WTC11 (cell line): ENCODE measurements around the gene FSTL4. TPM values are rescaled to one million over a fixed set of nuclear protein-coding genes. Genes with fewer than 3 reads are reported as not detected.

Source experiments
- ATAC-seq: fragments of 200-7000 bp; cut with Tn5 transposase; 2 replicates; pipeline ENCODE4 v1.10.0; 2021; ENCODE audit warnings: mild to moderate bottlenecking, moderate library complexity
- CTCF ChIA-PET: fragments of 300-600 bp; sonication (Branson Sonifier 250); formaldehyde crosslinking; loops from one replicate; lab custom pipeline; 2021; ENCODE audit warnings: antibody characterized with exemption; lab: Charles Lee
- POLR2A ChIA-PET: fragments of 350-600 bp; sonication (Branson Sonifier 250); formaldehyde crosslinking; loops from one replicate; lab custom pipeline; 2021; ENCODE audit warnings: antibody characterized with exemption; lab: Charles Lee
- DNase-seq: peaks from one replicate; pipeline ENCODE4 v3.0.0; 2021; ENCODE audit warnings: low spot score
- H3K27ac Mint-ChIP-seq: 2 replicates; pipeline ENCODE4 v1.8.0; 2021; ENCODE audit warnings: mixed read lengths
- H3K27me3 Mint-ChIP-seq: 2 replicates; pipeline ENCODE4 v1.8.0; 2021; ENCODE audit warnings: low read depth, mild to moderate bottlenecking, moderate library complexity, mixed read lengths
- H3K36me3 Mint-ChIP-seq: 2 replicates; pipeline ENCODE4 v1.8.0; 2021; ENCODE audit warnings: mixed read lengths
- H3K4me1 Mint-ChIP-seq: 2 replicates; pipeline ENCODE4 v1.8.0; 2022; ENCODE audit warnings: mixed read lengths
- H3K4me3 Mint-ChIP-seq: 2 replicates; pipeline ENCODE4 v1.8.0; 2021; ENCODE audit warnings: mild to moderate bottlenecking, moderate library complexity, mixed read lengths
- H3K9me3 Mint-ChIP-seq: 2 replicates; pipeline ENCODE4 v1.8.0; 2021; ENCODE audit warnings: mixed read lengths
- ATF1 ChIP-seq: sonication (generic); formaldehyde crosslinking; IDR thresholded peaks from 2 replicates; pipeline ENCODE4 v1.8.1; 2023; ENCODE audit warnings: mild to moderate bottlenecking, moderate library complexity, missing genetic modification reagents
- CREM ChIP-seq: sonication (generic); formaldehyde crosslinking; IDR thresholded peaks from 2 replicates; pipeline ENCODE4 v1.8.1; 2022; ENCODE audit warnings: mild to moderate bottlenecking, missing genetic modification reagents, moderate library complexity
- JAZF1 ChIP-seq: fragments of 250-450 bp; sonication (Bioruptor Pico); IDR thresholded peaks from 2 replicates; pipeline ENCODE4 v1.9.0; 2021; ENCODE audit warnings: moderate library complexity, mild to moderate bottlenecking, inconsistent platforms
- NFATC4 ChIP-seq: fragments of 250-450 bp; sonication (Bioruptor Pico); IDR thresholded peaks from 2 replicates; pipeline ENCODE4 v1.9.0; 2021; ENCODE audit warnings: mild to moderate bottlenecking
- NR1H2 ChIP-seq: sonication (generic); formaldehyde crosslinking; IDR thresholded peaks from 2 replicates; pipeline ENCODE4 v1.9.0; 2021; ENCODE audit warnings: mild to moderate bottlenecking, moderate library complexity, missing genetic modification reagents
- RELA ChIP-seq: sonication (generic); formaldehyde crosslinking; IDR thresholded peaks from 2 replicates; pipeline ENCODE4 v1.8.1; 2022; ENCODE audit warnings: missing genetic modification reagents, mild to moderate bottlenecking, borderline replicate concordance
- RORB ChIP-seq: fragments of 250-450 bp; sonication (Bioruptor Pico); IDR thresholded peaks from 2 replicates; pipeline ENCODE4 v1.9.0; 2021; ENCODE audit warnings: mild to moderate bottlenecking
- SOX15 ChIP-seq: fragments of 250-450 bp; sonication (Bioruptor Pico); IDR thresholded peaks from 2 replicates; pipeline ENCODE4 v1.9.0; 2021; ENCODE audit warnings: mild to moderate bottlenecking
- TCF7 ChIP-seq: sonication (generic); formaldehyde crosslinking; IDR thresholded peaks from 2 replicates; pipeline ENCODE4 v1.8.0; 2022; ENCODE audit warnings: mild to moderate bottlenecking, low read depth, missing genetic modification reagents, moderate library complexity
- TEAD1 ChIP-seq: sonication (generic); formaldehyde crosslinking; IDR thresholded peaks from 2 replicates; pipeline ENCODE4 v1.8.0; 2022; ENCODE audit warnings: mild to moderate bottlenecking, missing genetic modification reagents
- ZNF232 ChIP-seq: sonication (generic); formaldehyde crosslinking; IDR thresholded peaks from 2 replicates; pipeline ENCODE4 v1.8.0; 2022; ENCODE audit warnings: mild to moderate bottlenecking, missing genetic modification reagents
- ZNF396 ChIP-seq: fragments of 250-450 bp; sonication (Bioruptor Pico); IDR thresholded peaks from 2 replicates; pipeline ENCODE4 v1.8.0; 2021; ENCODE audit warnings: mild to moderate bottlenecking, moderate library complexity, borderline replicate concordance
- total RNA-seq: library from RNA; stranded (reverse); gene quantifications from 3 replicates; pipeline ENCODE4 v1.2.3, GENCODE V29; 2021
- TF ChIP-seq, protein P1 (sequence below): sonication (generic); formaldehyde crosslinking; conservative IDR thresholded peaks from 2 replicates; pipeline ENCODE4 v1.8.1; 2022; ENCODE audit warnings: mild to moderate bottlenecking, missing genetic modification reagents
- TF ChIP-seq, protein P2 (sequence below): sonication (generic); formaldehyde crosslinking; IDR thresholded peaks from 2 replicates; pipeline ENCODE4 v1.8.0; 2023; ENCODE audit warnings: mild to moderate bottlenecking, missing genetic modification reagents
- TF ChIP-seq, protein P3 (sequence below): fragments of 250-450 bp; sonication (Bioruptor Pico); IDR thresholded peaks from 2 replicates; pipeline ENCODE4 v1.9.0; 2021; ENCODE audit warnings: mild to moderate bottlenecking
- TF ChIP-seq, protein P4 (sequence below): sonication (generic); formaldehyde crosslinking; IDR thresholded peaks from 2 replicates; pipeline ENCODE4 v1.8.1; 2023; ENCODE audit warnings: mild to moderate bottlenecking, missing genetic modification reagents
- TF ChIP-seq, protein P5 (sequence below): sonication (generic); formaldehyde crosslinking; IDR thresholded peaks from 2 replicates; pipeline ENCODE4 v1.8.0; 2022; ENCODE audit warnings: mild to moderate bottlenecking, missing genetic modification reagents
- TF ChIP-seq, protein P6 (sequence below): sonication (generic); formaldehyde crosslinking; IDR thresholded peaks from 2 replicates; pipeline ENCODE4 v1.8.1; 2023; ENCODE audit warnings: mild to moderate bottlenecking, missing genetic modification reagents

The FSTL4 gene
- total RNA-seq, 1 experiment from 2014 or later: 6.1 TPM

DNA sequence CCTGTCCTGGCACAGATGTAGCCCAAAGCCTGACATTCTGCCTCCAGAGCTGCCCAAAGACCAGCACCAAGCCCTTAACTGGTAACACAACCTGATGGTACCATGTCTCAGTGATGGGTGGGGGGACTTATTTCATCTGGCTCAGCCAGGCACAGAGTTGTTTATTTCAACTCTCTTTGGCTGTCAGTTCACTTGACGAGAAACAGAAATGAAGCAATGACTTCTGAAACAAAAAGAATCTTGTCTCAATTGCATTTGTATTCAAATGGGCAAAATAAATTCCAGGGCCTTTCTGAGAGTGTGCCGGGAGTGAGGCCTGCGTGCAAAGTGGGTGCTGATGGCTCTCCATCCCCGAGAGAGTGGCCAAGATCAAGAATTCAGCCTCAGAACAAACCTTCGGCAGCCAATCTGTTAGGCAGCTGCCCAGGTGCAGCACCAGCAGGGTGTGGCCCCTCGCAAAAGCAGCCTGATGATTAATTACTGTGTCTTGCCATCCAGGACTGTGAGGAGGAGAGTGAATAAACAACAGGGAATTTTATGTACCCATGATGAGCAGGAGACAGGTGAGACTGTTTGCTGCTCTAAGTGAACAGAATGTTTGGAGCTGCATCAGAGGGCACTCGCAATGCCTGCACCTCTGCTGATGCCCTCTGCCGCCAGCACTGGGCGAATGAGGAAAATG lies 322.5 kb downstream of the FSTL4 start (continued):
- TF ChIP-seq, protein P1, sequence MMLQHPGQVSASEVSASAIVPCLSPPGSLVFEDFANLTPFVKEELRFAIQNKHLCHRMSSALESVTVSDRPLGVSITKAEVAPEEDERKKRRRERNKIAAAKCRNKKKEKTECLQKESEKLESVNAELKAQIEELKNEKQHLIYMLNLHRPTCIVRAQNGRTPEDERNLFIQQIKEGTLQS (CRISPR knock-in tag): no peak
- TF ChIP-seq RORB (CRISPR knock-in tag): no peak
- TF ChIP-seq, all 79 proteins: peak for 0

DNA sequence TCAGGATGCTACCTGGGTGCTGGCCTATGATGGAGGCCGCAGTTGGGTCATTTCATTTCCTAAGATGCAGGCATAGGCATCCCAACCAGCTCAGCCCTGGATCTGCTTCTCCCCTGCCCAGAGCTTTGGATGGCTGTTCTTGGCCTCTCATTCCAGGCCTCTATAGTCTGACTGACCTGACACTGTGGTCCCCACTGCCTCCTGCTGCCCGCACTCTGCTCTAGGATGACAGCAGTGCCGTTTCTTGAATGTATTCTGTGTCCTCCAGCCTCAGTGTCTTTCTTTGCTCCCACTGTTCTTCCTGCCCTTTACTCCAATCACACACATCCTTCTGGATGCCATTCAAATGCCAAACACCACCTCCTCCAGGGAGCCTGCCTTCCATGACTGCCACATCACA lies 324.8 kb downstream of the FSTL4 start:
- CTCF ChIA-PET: interaction anchor here (1.0 kb wide), 1 partner anchor 173 kb away, joined by 3 read pairs; no protein-coding TSS in a partner anchor
- TF ChIP-seq ATF1 (no peak), NFATC4 (CRISPR knock-in tag) (no peak)
- no peak overlapping the region for H3K4me3 Mint-ChIP-seq
- POLR2A ChIA-PET: no interaction called here
- ATAC-seq (no peak), DNase-seq (no peak)
- no peaks in the 10 kb centered on the region for H3K36me3 Mint-ChIP-seq
- no peaks in the 10 kb centered on the region for H3K9me3 Mint-ChIP-seq
- no peak overlapping the region for H3K27ac Mint-ChIP-seq
- H3K4me1 Mint-ChIP-seq: peaks cover 4% of the 10 kb centered on the region; the same call in 1 of the 2 replicates
- no peaks in the 10 kb centered on the region for H3K27me3 Mint-ChIP-seq

DNA sequence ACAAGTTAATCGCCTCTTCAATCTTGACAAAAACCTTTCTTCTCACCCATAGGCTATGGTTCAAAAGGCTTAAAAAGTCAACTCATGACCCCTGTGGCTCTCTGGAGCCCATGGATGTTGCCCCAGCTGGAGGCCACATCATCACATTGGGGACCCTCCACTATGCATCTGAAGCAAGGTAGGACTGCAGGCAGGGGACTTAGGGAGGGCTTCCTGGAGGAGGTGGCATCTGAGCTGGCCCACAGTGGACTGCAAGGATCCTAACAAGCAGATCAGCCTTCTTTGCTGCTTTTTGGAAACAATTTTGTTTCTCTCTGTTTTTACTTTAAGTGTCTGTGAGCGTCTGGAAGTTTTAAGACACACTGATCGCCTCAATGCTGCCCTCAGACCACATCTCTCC lies 325.9 kb downstream of the FSTL4 start:
- H3K9me3 Mint-ChIP-seq: no peaks in the 10 kb centered on the region
- DNase-seq (no peak), ATAC-seq (no peak)
- H3K27me3 Mint-ChIP-seq: no peaks in the 10 kb centered on the region
- H3K27ac Mint-ChIP-seq: no peak overlapping the region
- no peak for TF ChIP-seq SOX15 (CRISPR knock-in tag)
- TF ChIP-seq, protein P2, sequence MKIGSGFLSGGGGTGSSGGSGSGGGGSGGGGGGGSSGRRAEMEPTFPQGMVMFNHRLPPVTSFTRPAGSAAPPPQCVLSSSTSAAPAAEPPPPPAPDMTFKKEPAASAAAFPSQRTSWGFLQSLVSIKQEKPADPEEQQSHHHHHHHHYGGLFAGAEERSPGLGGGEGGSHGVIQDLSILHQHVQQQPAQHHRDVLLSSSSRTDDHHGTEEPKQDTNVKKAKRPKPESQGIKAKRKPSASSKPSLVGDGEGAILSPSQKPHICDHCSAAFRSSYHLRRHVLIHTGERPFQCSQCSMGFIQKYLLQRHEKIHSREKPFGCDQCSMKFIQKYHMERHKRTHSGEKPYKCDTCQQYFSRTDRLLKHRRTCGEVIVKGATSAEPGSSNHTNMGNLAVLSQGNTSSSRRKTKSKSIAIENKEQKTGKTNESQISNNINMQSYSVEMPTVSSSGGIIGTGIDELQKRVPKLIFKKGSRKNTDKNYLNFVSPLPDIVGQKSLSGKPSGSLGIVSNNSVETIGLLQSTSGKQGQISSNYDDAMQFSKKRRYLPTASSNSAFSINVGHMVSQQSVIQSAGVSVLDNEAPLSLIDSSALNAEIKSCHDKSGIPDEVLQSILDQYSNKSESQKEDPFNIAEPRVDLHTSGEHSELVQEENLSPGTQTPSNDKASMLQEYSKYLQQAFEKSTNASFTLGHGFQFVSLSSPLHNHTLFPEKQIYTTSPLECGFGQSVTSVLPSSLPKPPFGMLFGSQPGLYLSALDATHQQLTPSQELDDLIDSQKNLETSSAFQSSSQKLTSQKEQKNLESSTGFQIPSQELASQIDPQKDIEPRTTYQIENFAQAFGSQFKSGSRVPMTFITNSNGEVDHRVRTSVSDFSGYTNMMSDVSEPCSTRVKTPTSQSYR: no peak
- no peak for TF ChIP-seq NR1H2 (CRISPR knock-in tag)
- no peak for TF ChIP-seq ZNF232 (CRISPR knock-in tag)
- TF ChIP-seq, protein P3, sequence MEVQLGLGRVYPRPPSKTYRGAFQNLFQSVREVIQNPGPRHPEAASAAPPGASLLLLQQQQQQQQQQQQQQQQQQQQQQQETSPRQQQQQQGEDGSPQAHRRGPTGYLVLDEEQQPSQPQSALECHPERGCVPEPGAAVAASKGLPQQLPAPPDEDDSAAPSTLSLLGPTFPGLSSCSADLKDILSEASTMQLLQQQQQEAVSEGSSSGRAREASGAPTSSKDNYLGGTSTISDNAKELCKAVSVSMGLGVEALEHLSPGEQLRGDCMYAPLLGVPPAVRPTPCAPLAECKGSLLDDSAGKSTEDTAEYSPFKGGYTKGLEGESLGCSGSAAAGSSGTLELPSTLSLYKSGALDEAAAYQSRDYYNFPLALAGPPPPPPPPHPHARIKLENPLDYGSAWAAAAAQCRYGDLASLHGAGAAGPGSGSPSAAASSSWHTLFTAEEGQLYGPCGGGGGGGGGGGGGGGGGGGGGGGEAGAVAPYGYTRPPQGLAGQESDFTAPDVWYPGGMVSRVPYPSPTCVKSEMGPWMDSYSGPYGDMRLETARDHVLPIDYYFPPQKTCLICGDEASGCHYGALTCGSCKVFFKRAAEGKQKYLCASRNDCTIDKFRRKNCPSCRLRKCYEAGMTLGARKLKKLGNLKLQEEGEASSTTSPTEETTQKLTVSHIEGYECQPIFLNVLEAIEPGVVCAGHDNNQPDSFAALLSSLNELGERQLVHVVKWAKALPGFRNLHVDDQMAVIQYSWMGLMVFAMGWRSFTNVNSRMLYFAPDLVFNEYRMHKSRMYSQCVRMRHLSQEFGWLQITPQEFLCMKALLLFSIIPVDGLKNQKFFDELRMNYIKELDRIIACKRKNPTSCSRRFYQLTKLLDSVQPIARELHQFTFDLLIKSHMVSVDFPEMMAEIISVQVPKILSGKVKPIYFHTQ (CRISPR knock-in tag): no peak
- no peak for TF ChIP-seq JAZF1 (CRISPR knock-in tag)
- TF ChIP-seq, protein P4, sequence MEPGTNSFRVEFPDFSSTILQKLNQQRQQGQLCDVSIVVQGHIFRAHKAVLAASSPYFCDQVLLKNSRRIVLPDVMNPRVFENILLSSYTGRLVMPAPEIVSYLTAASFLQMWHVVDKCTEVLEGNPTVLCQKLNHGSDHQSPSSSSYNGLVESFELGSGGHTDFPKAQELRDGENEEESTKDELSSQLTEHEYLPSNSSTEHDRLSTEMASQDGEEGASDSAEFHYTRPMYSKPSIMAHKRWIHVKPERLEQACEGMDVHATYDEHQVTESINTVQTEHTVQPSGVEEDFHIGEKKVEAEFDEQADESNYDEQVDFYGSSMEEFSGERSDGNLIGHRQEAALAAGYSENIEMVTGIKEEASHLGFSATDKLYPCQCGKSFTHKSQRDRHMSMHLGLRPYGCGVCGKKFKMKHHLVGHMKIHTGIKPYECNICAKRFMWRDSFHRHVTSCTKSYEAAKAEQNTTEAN: no peak
- no peak for TF ChIP-seq ZNF396
- TF ChIP-seq, protein P5, sequence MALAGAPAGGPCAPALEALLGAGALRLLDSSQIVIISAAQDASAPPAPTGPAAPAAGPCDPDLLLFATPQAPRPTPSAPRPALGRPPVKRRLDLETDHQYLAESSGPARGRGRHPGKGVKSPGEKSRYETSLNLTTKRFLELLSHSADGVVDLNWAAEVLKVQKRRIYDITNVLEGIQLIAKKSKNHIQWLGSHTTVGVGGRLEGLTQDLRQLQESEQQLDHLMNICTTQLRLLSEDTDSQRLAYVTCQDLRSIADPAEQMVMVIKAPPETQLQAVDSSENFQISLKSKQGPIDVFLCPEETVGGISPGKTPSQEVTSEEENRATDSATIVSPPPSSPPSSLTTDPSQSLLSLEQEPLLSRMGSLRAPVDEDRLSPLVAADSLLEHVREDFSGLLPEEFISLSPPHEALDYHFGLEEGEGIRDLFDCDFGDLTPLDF: no peak
- TF ChIP-seq, protein P6, sequence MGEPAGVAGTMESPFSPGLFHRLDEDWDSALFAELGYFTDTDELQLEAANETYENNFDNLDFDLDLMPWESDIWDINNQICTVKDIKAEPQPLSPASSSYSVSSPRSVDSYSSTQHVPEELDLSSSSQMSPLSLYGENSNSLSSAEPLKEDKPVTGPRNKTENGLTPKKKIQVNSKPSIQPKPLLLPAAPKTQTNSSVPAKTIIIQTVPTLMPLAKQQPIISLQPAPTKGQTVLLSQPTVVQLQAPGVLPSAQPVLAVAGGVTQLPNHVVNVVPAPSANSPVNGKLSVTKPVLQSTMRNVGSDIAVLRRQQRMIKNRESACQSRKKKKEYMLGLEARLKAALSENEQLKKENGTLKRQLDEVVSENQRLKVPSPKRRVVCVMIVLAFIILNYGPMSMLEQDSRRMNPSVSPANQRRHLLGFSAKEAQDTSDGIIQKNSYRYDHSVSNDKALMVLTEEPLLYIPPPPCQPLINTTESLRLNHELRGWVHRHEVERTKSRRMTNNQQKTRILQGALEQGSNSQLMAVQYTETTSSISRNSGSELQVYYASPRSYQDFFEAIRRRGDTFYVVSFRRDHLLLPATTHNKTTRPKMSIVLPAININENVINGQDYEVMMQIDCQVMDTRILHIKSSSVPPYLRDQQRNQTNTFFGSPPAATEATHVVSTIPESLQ: no peak
- no peak for TF ChIP-seq TEAD1 (CRISPR knock-in tag)
- TF ChIP-seq TCF7: no peak
- TF ChIP-seq CREM (CRISPR knock-in tag): no peak
- TF ChIP-seq RELA (CRISPR knock-in tag): no peak
- peaks cover 4% of the 10 kb centered on the region; the same call in 1 of the 2 replicates for H3K4me1 Mint-ChIP-seq
- no peaks in the 10 kb centered on the region for H3K36me3 Mint-ChIP-seq
- ChIA-PET CTCF (no interaction called here), POLR2A (no interaction called here)
- no peak overlapping the region for H3K4me3 Mint-ChIP-seq
